Glutamatergic neuron (in vitro differentiated cells): Measurements from ENCODE around the gene HARS1. TPM values are rescaled to one million over a fixed set of nuclear protein-coding genes. Genes with fewer than 3 reads are reported as not detected.

Experiments used
- DNase-seq: peaks from one replicate; pipeline ENCODE4 v3.0.0; 2022
- H3K27ac Mint-ChIP-seq: one replicate; pipeline ENCODE4 v1.8.0; 2020; ENCODE audit warnings: mild to moderate bottlenecking, mixed read lengths, inconsistent platforms; ENCODE audit not compliant: unreplicated experiment
- H3K27me3 Mint-ChIP-seq: one replicate; pipeline ENCODE4 v1.8.0; 2020; ENCODE audit warnings: mild to moderate bottlenecking, moderate library complexity, mixed read lengths, inconsistent platforms; ENCODE audit not compliant: unreplicated experiment
- H3K36me3 Mint-ChIP-seq: one replicate; pipeline ENCODE4 v1.8.0; 2020; ENCODE audit warnings: mild to moderate bottlenecking, mixed read lengths, inconsistent platforms; ENCODE audit not compliant: unreplicated experiment
- H3K4me1 Mint-ChIP-seq: one replicate; pipeline ENCODE4 v1.8.0; 2020; ENCODE audit warnings: mild to moderate bottlenecking, low read depth, mixed read lengths, inconsistent platforms; ENCODE audit not compliant: unreplicated experiment
- H3K4me3 Mint-ChIP-seq: one replicate; pipeline ENCODE4 v1.8.0; 2020; ENCODE audit warnings: mild to moderate bottlenecking, mixed read lengths, inconsistent platforms; ENCODE audit not compliant: unreplicated experiment
- H3K9me3 Mint-ChIP-seq: one replicate; pipeline ENCODE4 v1.8.0; 2020; ENCODE audit warnings: mild to moderate bottlenecking, moderate library complexity, mixed read lengths, inconsistent platforms; ENCODE audit not compliant: unreplicated experiment
- total RNA-seq: library from RNA; stranded (reverse); fragmentation: NEBNext Ultra II Directional; extraction: Animal tissue kit (Norgen Biotek cat#: 25700); gene quantifications from one replicate; pipeline ENCODE4 v1.2.1, GENCODE V29; 2021; ENCODE audit not compliant: unreplicated experiment
- TF ChIP-seq, protein P1 (sequence below): fragments of 200-600 bp; sonication (generic); IDR thresholded peaks from one replicate; pipeline ENCODE4 v1.5.0; 2021; ENCODE audit not compliant: partially characterized antibody, unreplicated experiment

Gene HARS1
- total RNA-seq, 1 donor from 2014 or later, result 162 TPM

DNA sequence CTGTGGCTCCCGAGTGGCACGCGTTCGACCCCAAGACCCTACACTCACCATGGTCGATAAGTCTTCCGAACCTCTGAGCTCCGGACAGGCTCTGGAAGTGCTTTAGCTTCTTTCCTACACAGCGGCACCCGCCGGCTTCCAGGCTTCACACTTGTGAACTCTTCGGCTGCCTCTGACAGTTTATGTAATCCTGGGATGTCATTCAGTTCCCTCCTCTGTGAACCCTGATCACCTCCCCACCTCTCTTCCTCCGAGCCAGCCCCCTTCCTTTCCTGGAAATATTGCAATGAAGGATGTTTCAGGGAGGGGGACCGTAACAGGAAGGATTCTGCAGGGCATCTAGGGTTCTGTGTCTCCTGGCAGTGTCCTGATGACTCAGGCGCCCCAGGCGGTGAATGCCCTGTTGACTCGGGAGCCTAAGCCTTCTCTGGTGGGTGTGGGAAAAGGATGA is 58.1 kb downstream of the HARS1 start, which contains the start of gene CD14:
Gene CD14, minus strand, starts transcription at position 155 of the 451 bp plus-strand sequence. Its CDS starts 104 bp downstream, at position 51.
- Mint-ChIP-seq H3K36me3 (peaks cover 9% of the 10 kb centered on the region), H3K27me3 (peaks cover 15% of the 10 kb centered on the region), H3K9me3 (peaks cover 6% of the 10 kb centered on the region), H3K4me3 (peak within 1 kb of the TSS; percentile 64), H3K27ac (no peak within 1 kb of the TSS), H3K4me1 (no peaks in the 10 kb centered on the region)
- no peak for DNase-seq
- TF ChIP-seq, protein P1, sequence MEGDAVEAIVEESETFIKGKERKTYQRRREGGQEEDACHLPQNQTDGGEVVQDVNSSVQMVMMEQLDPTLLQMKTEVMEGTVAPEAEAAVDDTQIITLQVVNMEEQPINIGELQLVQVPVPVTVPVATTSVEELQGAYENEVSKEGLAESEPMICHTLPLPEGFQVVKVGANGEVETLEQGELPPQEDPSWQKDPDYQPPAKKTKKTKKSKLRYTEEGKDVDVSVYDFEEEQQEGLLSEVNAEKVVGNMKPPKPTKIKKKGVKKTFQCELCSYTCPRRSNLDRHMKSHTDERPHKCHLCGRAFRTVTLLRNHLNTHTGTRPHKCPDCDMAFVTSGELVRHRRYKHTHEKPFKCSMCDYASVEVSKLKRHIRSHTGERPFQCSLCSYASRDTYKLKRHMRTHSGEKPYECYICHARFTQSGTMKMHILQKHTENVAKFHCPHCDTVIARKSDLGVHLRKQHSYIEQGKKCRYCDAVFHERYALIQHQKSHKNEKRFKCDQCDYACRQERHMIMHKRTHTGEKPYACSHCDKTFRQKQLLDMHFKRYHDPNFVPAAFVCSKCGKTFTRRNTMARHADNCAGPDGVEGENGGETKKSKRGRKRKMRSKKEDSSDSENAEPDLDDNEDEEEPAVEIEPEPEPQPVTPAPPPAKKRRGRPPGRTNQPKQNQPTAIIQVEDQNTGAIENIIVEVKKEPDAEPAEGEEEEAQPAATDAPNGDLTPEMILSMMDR, result no peak

DNA sequence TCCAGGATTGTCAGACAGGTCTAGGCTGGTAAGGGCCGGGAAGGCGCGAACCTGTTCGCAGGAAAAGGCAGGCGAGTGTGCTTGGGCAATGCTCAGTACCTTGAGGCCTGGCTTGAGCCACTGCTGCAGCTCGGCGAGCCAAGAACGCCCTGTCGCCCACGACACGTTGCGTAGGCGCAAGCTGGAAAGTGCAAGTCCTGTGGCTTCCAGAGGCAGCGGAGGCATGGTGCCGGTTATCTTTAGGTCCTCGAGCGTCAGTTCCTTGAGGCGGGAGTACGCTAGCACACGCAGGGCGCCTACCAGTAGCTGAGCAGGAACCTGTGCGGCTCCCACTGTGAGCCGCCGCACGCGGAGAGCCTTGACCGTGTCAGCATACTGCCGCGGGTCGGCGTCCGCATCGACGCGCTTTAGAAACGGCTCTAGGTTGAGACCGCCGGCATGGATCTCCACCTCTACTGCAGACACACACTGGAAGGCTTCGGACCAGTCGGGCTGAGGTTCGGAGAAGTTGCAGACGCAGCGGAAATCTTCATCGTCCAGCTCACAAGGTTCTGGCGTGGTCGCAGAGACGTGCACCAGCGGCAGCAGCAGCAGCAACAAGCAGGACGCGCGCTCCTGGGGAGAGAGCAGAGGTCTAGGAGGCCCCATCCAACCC is 58.7 kb downstream of the HARS1 start:
- Mint-ChIP-seq H3K27ac (no peak overlapping the region), H3K36me3 (peaks cover 11% of the 10 kb centered on the region), H3K9me3 (peaks cover 8% of the 10 kb centered on the region), H3K4me3 (peak overlapping the region; percentile 64), H3K27me3 (peaks cover 16% of the 10 kb centered on the region), H3K4me1 (no peaks in the 10 kb centered on the region)
- TF ChIP-seq, protein P1, result no peak
- no peak for DNase-seq

DNA sequence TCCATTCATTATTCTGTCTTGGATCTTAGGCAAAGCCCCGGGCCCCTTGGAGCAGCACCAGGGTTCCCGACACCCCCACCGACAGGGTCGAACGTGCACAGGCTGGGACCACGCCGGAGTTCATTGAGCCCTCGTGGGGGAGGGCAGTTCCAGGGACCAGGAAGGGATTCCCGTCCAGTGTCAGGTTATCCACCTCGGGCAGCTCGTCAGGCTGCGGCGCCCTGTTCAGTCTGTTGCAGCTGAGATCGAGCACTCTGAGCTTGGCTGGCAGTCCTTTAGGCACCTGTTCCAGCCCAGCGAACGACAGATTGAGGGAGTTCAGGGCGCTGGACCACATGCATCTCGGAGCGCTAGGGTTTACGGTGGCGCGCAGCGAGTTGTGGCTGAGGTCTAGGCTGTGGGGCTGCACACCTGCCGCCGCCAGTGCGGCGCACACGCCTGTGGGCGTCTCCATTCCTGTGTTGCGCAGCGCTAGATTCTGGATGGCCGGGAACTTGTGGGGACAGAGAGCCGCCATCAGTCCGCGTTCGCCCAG is 59.3 kb downstream of the HARS1 start:
- Mint-ChIP-seq H3K4me1 (no peaks in the 10 kb centered on the region), H3K27me3 (peaks cover 15% of the 10 kb centered on the region), H3K36me3 (peaks cover 11% of the 10 kb centered on the region), H3K9me3 (peaks cover 9% of the 10 kb centered on the region), H3K27ac (no peak overlapping the region), H3K4me3 (peak overlapping the region; percentile 64)
- TF ChIP-seq, protein P1, result no peak
- no peak for DNase-seq

DNA sequence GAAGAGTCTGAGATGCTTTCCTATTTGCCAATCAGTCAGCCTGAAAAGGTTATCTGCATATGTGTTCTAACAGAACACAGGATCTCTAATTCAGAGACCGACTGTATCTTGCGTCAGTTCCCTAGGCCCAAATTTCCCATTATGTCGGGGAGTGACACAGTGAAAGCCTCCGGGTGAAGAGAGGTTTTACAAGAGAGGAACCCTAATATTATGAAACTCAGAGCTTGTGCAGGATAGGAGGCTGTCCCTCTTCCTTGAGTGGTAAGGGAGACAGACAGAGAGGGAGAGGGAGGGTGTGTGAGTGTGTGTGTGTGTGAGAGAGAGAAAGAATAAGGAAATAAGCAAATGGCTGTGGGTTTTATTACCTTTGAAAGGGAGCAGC is 60.1 kb downstream of the HARS1 start:
- peaks cover 11% of the 10 kb centered on the region for H3K36me3 Mint-ChIP-seq
- DNase-seq, result no peak
- peaks cover 10% of the 10 kb centered on the region for H3K27me3 Mint-ChIP-seq
- TF ChIP-seq, protein P1, result no peak
- H3K9me3 Mint-ChIP-seq, result peaks cover 9% of the 10 kb centered on the region
- no peaks in the 10 kb centered on the region for H3K4me1 Mint-ChIP-seq
- no peak overlapping the region for H3K27ac Mint-ChIP-seq
- no peak overlapping the region for H3K4me3 Mint-ChIP-seq
